GM13977 (cell line): ENCODE measurements around the gene CKAP5.
A peak's percentile ranks its signal among the peaks of the same experiment; 100 is the strongest.
"Not testable (repeated sequence)": the region's sequence is repeated elsewhere in the genome, so short reads cannot be mapped to it uniquely, and the experiment has no call there.

Source experiments
- DNase-seq: peaks from one replicate; pipeline ENCODE4 v3.0.0; 2012; ENCODE audit warnings: low spot score
- in situ Hi-C: fragments of 300-500 bp; cut with MboI; formaldehyde crosslinking; loops from one replicate; pipeline ENCODE4 v1.12.0; 2022; ENCODE audit warnings: low sequenced_read_pairs, low pct_unique_long_range_greater_than_20kb, mixed read lengths, inconsistent platforms; ENCODE audit not compliant: unreplicated experiment
- TF ChIP-seq, protein P1 (sequence below): IDR thresholded peaks from 2 replicates; pipeline ENCODE4 v1.5.1; 2012; ENCODE audit warnings: mild to moderate bottlenecking, control low read depth; ENCODE audit not compliant: insufficient read depth; ENCODE audit errors: extremely low read depth, missing control alignments

CKAP5 gene

DNA sequence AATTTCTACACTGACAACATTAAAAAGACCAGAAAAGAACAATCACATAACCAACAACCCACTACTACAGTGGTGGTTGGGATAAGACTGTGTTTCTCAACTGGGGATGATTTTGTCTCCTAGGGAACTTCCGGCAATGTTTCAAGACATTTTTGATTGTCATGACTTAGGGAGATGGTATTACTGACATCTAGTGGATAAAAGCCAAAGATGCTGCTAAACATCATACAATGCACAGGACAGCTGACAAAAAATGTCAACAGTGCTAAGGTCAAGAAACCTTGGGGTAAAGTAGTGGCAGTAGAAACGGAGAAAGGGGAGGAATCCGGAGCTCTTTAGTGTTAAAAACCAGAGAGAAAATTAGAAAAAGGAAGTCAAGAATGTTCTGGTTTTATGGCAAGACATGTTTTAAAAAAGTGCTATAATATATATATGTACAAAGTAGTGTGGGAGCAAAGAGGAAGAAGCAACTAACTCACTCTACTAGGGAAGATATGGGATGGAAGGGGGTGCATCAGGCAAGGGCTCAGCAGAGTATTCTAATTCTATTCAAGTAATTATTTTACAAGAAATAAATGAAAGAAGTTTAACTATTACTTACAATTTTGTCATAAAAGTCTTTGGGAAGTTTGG is 37.2 kb downstream of the CKAP5 start:
- in situ Hi-C loops, result no loop called here
- TF ChIP-seq, protein P1, sequence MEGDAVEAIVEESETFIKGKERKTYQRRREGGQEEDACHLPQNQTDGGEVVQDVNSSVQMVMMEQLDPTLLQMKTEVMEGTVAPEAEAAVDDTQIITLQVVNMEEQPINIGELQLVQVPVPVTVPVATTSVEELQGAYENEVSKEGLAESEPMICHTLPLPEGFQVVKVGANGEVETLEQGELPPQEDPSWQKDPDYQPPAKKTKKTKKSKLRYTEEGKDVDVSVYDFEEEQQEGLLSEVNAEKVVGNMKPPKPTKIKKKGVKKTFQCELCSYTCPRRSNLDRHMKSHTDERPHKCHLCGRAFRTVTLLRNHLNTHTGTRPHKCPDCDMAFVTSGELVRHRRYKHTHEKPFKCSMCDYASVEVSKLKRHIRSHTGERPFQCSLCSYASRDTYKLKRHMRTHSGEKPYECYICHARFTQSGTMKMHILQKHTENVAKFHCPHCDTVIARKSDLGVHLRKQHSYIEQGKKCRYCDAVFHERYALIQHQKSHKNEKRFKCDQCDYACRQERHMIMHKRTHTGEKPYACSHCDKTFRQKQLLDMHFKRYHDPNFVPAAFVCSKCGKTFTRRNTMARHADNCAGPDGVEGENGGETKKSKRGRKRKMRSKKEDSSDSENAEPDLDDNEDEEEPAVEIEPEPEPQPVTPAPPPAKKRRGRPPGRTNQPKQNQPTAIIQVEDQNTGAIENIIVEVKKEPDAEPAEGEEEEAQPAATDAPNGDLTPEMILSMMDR, result peak; percentile 45
- no peak for DNase-seq

DNA sequence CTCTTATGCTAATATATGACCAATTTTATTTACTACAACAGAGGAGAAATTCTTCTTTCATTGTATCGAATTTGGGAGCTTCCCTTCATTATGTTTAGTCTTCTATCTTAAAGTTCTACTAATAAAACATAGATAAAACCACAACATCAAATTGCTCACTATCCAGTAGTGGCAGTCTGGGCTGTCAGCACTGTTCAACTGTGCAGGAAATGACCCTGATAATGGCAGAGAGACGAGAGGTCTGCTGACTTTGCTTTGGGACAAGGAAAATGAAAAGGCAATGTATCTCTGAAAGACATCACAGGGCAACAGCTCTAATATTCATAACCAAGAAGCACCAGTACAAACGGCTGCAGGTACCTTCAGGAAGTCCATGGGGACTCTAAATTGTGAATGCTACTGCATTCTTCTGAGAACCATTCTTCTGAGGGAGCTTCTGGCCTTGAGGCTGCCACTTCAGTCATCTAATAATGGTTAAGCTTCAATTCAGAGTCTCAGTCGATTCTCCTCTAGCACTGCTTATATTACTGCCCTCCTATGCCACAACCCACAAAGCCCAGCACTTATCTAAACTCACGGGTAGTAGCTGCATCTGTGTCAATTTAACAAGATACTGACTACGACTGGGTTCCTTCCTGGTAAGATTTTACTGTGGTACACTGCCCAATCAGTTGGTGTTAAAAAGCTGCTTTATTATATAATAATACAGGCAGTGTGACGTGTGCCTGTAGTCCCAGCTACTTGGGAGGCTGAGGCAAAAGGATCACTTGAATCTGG is 44.2 kb downstream of the CKAP5 start:
- no peak for DNase-seq
- in situ Hi-C loops, result no loop called here
- TF ChIP-seq, protein P1, result no peak

DNA sequence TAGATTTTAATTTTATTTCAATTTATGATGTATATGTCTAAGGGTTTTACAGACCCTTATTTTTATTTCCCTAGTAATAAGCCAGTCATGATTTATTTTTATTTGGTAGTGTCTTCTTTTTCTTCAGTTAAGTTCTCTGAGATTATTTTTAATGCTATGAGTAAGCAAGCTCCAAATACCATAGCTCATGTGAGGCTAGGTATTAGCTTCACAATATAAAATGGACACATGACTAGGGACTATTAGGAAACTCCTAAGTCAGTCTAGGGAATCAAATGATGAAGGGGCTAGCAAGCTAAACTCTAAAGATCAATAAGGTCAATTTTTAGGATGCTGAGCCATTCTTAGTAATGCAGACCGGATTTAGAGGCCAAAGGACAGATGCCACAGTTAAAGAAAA is 45.9 kb downstream of the CKAP5 start:
- TF ChIP-seq, protein P1, result no peak
- no peak for DNase-seq
- in situ Hi-C loops, result no loop called here

DNA sequence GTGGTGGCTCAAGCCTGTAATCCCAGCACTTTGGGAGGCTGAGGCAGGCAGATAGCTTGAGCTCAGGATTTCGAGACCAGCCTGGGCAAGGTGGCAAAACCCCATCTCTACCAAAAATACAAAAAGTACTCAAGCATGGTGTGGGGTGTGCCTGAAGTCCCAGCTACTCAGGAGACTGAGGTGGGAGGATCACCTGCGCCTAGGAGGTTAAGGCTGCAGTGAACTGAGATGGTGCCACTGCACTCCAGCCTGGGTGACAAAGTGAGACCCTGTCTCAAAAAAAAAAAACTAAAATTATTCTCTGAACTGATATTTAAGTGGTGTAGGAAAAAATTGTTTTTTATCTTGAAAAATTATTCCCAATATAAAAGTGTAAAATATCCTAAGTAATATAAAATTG is 46.4 kb downstream of the CKAP5 start:
- in situ Hi-C loops, DNase-seq: not testable (repeated sequence)

DNA sequence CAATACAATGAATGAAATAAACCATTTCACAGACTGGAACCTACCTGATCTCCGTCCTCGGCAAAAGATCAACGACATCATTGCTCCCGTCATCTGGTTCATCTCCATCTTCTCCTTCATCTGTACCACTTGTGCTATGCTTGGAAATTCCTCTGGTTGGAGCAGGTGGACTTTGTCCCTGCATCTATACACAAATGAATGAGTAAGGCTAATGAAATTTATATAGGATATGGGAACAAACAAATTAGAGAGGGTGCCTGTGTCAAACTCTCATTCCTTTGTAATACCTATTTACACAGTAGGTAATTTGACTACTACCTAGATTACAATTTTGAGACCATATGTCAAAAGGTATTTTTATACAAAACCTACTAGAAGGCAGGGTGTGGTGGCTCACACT is 67.7 kb downstream of the CKAP5 start:
- TF ChIP-seq, protein P1, result no peak
- no peak for DNase-seq
- in situ Hi-C loops, result no loop called here

DNA sequence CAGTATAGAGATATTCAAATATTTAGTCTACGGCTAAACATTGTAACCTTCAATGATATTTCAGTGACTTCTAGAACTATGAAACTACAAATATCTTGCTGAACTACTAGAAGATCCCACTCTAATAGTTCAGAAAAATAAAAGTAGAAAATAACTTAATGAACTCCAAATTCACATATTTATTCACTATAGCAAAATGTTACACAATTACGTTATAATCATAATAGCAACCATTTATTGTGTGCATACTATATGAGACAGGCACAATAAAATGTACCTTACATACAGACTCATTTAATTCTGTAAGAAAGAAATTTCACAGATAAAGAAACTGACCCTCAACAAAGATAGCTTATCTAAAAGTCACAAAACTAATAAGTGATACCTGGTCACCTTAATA is 69.2 kb downstream of the CKAP5 start:
- no peak for DNase-seq
- TF ChIP-seq, protein P1, result no peak
- in situ Hi-C loops, result no loop called here

DNA sequence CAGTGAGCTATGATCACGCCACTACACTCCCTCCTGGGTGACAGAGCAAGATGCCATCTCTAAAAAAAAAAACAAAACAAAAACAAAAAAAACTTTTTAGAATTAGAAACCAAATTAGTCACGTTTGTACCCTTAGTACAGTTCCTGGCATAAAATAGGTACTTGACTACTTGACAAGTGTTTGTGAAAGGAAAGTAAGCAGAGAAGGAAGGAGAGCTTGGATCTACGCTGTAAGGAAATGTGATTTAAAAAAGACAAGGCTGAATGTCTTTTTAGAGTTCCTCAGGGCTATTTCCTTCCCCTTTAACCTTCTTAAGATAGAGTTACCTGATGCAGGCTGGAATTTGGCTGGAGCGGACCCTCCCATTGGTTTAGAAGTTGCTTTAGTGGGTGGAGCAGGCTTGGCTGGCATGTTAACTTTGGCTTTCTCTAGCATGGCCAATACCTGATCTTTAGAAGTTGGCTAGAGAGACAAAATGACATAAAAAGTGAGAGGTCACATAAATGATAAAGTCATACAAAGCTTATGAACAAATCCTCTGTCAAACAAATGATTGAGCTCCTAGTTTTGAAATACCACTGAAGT is 76.4 kb downstream of the CKAP5 start:
- DNase-seq, result no peak
- in situ Hi-C loops, result no loop called here
- TF ChIP-seq, protein P1, result no peak
